GM12892 (cell line): ENCODE measurements around the gene RTRAF.

Source experiments
- POLR2A ChIP-seq: IDR thresholded peaks from 2 replicates; pipeline ENCODE4 v1.6.1; 2011; ENCODE audit warnings: low read depth, low read length, control low read depth
- TAF1 ChIP-seq: IDR thresholded peaks from 2 replicates; pipeline ENCODE4 v1.6.1; 2011; ENCODE audit warnings: low read depth, mild to moderate bottlenecking, control low read depth, low read length, borderline replicate concordance

DNA sequence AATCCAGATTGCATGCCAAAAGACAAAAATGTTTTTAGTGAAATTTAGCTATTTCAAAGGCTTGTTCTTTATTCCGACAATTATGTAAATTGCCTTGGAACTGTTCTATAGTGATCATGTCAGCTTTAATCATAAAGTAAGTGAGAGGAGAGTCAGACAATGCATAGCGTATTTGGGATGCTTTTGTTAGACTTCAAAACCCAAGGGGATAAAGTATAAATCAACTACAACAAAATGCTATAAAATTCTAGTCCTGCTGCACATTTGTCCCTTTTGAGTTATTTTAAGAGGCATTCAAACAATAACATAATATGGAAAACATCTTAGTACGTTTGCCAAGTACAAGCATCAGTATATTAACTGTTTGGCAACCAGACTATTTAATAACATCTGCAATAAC lies 11.3 kb downstream of the RTRAF start:
- TF ChIP-seq POLR2A = no peak
- no peak for TF ChIP-seq TAF1
